NT2/D1 (cell line): ENCODE data around the gene TEAD4.

Source experiments
- SUZ12 ChIP-seq: IDR thresholded peaks from 2 replicates; pipeline ENCODE4 v1.6.1; 2011; ENCODE audit not compliant: insufficient read length, insufficient read depth; ENCODE audit errors: extremely low read depth
- YY1 ChIP-seq: IDR thresholded peaks from 2 replicates; pipeline ENCODE4 v1.6.1; 2011; ENCODE audit not compliant: insufficient read length, insufficient read depth
- ZNF274 ChIP-seq: IDR thresholded peaks from 2 replicates; pipeline ENCODE4 v1.6.1; 2011; ENCODE audit warnings: mild to moderate bottlenecking, low read depth, low read length

- TF ChIP-seq YY1 = no peak
- TF ChIP-seq SUZ12 = no peak
- TF ChIP-seq ZNF274 = no peak
Observed at GRCh38 chr12:2980630-2981029, 21.4 kb downstream of the TEAD4 start.
